Fibroblast of lung (primary cell): ENCODE data around the gene MYRFL.

Experiments
- CTCF ChIP-seq, 2 donors: IDR thresholded peaks in 1 of 2; conservative IDR thresholded peaks in 1 of 2; 1 replicate in 1 of 2; 2 replicates in 1 of 2; pipeline ENCODE4 v1.5.1; 2011 to 2012; ENCODE audit warnings: low read length in 2 of 2, control low read depth in 1 of 2, inconsistent platforms in 1 of 2, low read depth in 1 of 2, mild to moderate bottlenecking in 1 of 2
- EZH2 ChIP-seq: IDR thresholded peaks from 2 replicates; pipeline ENCODE4 v1.5.1; 2012; ENCODE audit warnings: low read length, control low read depth, mild to moderate bottlenecking; ENCODE audit errors: missing control alignments

- TF ChIP-seq CTCF (conservative IDR thresholded peaks at IDR 0.05 in 1 of 2, IDR thresholded peaks at IDR 0.05 in 1 of 2; ENCODE audit: low read depth in 1 of 2, low read length in 2 of 2) (no peak), EZH2 (no peak)
These were observed 41.7 kb upstream of the MYRFL start for GRCh38 chr12:69783365-69783764.
